Adrenal gland (tissue), 12 donors: ENCODE measurements around the gene RILP. TPM values are rescaled to one million over a fixed set of nuclear protein-coding genes. Genes with fewer than 3 reads are reported as not detected.
"Not testable (repeated sequence)": the region's sequence is repeated elsewhere in the genome, so short reads cannot be mapped to it uniquely, and the experiment has no call there.

Experiments used
- DNase-seq, 7 donors: peaks; one replicate each; pipeline ENCODE4 v3.0.0-alpha.2; 2019 to 2020
- H3K27ac ChIP-seq, 5 donors: fragments of 200-600 bp; sonication (generic) in 4 of 5; 1 replicate in 3 of 5; 2 replicates in 2 of 5; pipeline versions ENCODE4 v1.5.1 to v1.8.0; 2016 to 2020; ENCODE audit warnings: mild to moderate bottlenecking in 1 of 5
- H3K27me3 ChIP-seq: fragments of 200-600 bp; 2 replicates; pipeline ENCODE4 v1.8.0; 2021
- H3K36me3 ChIP-seq, 2 donors: fragments of 200-600 bp; replicated peaks in 1 of 2; 1 replicate in 1 of 2; 2 replicates in 1 of 2; pipeline versions ENCODE4 v1.5.1 to v1.8.0; 2018 to 2022
- H3K4me1 ChIP-seq, 2 donors: fragments of 200-600 bp; replicated peaks in 1 of 2; 1 replicate in 1 of 2; 2 replicates in 1 of 2; pipeline versions ENCODE4 v1.5.1 to v1.8.0; 2018 to 2021
- H3K4me3 ChIP-seq, 4 donors: fragments of 200-600 bp; sonication (generic) in 3 of 4; one replicate each; pipeline ENCODE4 v1.5.1; 2016 to 2018
- H3K9me3 ChIP-seq, 3 donors: fragments of 200-600 bp; sonication (generic) in 1 of 3; replicated peaks in 1 of 3; 1 replicate in 2 of 3; 2 replicates in 1 of 3; pipeline versions ENCODE4 v1.5.1 to v1.8.0; 2016 to 2021
- CTCF ChIP-seq, 6 experiments: fragments of 450-650 bp in 4 of 6; fragments of 200-600 bp in 2 of 6; sonication (generic) in 1 of 6; IDR thresholded peaks; 1 replicate in 5 of 6; 2 replicates in 1 of 6; pipeline versions ENCODE4 v1.5.1 to v1.8.0; 2016 to 2021; ENCODE audit warnings: antibody characterized with exemption in 6 of 6, mild to moderate bottlenecking in 2 of 6, moderate library complexity in 1 of 6
- POLR2A ChIP-seq, 2 donors: fragments of 450-650 bp; IDR thresholded peaks; one replicate each; pipeline ENCODE4 v1.6.1; 2017; ENCODE audit warnings: antibody characterized with exemption in 2 of 2, mild to moderate bottlenecking in 2 of 2, moderate library complexity in 1 of 2
- WGBS, 4 donors: extraction: QIAGEN DNeasy Blood & Tissue Kit in 2 of 4; methylation state at CpG; one replicate each; pipeline versions ENCODE4 v1.1.5 to v1.1.7; 2013 to 2017; 5-methylcytosine and 5-hydroxymethylcytosine counted together
- intact Hi-C, 2 donors: fragments of 100-400 bp; cut with DNase I; formaldehyde crosslinking; loops; one replicate each; pipeline versions ENCODE4 v1.14.1 to v1.15.0; 2022 to 2023
- polyA plus RNA-seq, 3 donors: library from polyadenylated mRNA; stranded (reverse); fragments of 200-250 nt in 2 of 3; fragments of 350-450 nt in 1 of 3; fragmentation: Illumina TruSeq in 1 of 3; extraction: RNeasy Lipid Tissue Mini Kit (QIAGEN cat#74804) in 1 of 3; gene quantifications; one replicate each; pipeline ENCODE4 v1.2.3, GENCODE V29; 2013 to 2014
- total RNA-seq, 9 donors: library from RNA; depleted of rRNA in 4 of 9; stranded (reverse); fragments of >200 nt in 4 of 9; fragments of 120-200 nt in 1 of 9; fragmentation: NEBNext Ultra II Directional in 1 of 9; extraction: Animal tissue kit (Norgen Biotek cat#: 25700) in 1 of 9; gene quantifications; one replicate each; pipeline versions ENCODE4 v1.1.0 to v1.2.4, GENCODE V29; 2013 to 2023
- donor health status: healthy with polysubstance abuse.
- donor health status: Bipolar disorder and iron deficiency.
- donor health status: DM: yes; HTN: yes; CAD: no.
- donor health status: DM: no; HTN: no; CAD: no.
- donor health status: DM: no; HTN: no; CAD: no.
- donor health status: DM: yes; HTN: yes; CAD: no.

The RILP gene
- total and polyA plus RNA-seq, 12 donors, result 13.8 to 78.3 (median 39.2) TPM

GRCh38 chr17:1684378-1685189, 34.9 kb upstream of the RILP start, which contains the start of gene PRPF8:
Gene PRPF8 (minus strand): TSS chr17:1684867. CDS start chr17:1684571, 296 bp downstream.
- 0 to 1% (median 1%) methylated on average over 23 to 72 of the region's 72 CpGs for WGBS, 4 donors
- intact Hi-C loops, result loop anchor here in 1 of 2 donors (2.0 kb wide), 1 partner anchor 26 kb away; the partner anchor contains the start of gene TLCD2
- Histone ChIP-seq H3K27ac (peak within 1 kb of the TSS; percentile 88 to 98 (median 97)), H3K4me1 (peaks cover 13 to 26% of the 10 kb centered on the region in 2 donors), H3K9me3 (no peaks in the 10 kb centered on the region), H3K4me3 (peak within 1 kb of the TSS; percentile 60 to 93 (median 84)), H3K36me3 (peaks cover 0 to 38% of the 10 kb centered on the region in 2 donors), H3K27me3 (no peaks in the 10 kb centered on the region)
- TF ChIP-seq CTCF (IDR thresholded peaks at IDR 0.05) (peak in 1 of 6 experiments; percentile 4), POLR2A (IDR thresholded peaks at IDR 0.05) (peak; percentile 97)
- peak; percentile 98 to 100 (median 99) for DNase-seq

- no peak for DNase-seq
- 58 to 75% (median 69%) methylated on average over 5 of the region's 5 CpGs for WGBS, 4 donors
- intact Hi-C loops, result no loop called here
- Histone ChIP-seq H3K4me3 (peak overlapping the region in 2 of 4 donors; percentile 88 to 93), H3K27me3 (no peaks in the 10 kb centered on the region), H3K4me1 (peaks cover 13 to 26% of the 10 kb centered on the region in 2 donors), H3K36me3 (peaks cover 0 to 50% of the 10 kb centered on the region in 2 donors), H3K27ac (peak overlapping the region in 4 of 5 donors; percentile 96 to 98 (median 98)), H3K9me3 (no peaks in the 10 kb centered on the region)
- TF ChIP-seq CTCF (IDR thresholded peaks at IDR 0.05) (no peak), POLR2A (IDR thresholded peaks at IDR 0.05) (no peak)
These were observed 33.8 kb upstream of the RILP start for GRCh38 chr17:1683459-1683858.

GRCh38 chr17:1676401-1676800, 26.7 kb upstream of the RILP start:
- no peaks in the 10 kb centered on the region for H3K9me3 ChIP-seq
- peak overlapping the region in 2 of 5 donors; percentile 22 to 28 for H3K27ac ChIP-seq
- TF ChIP-seq CTCF (IDR thresholded peaks at IDR 0.05) (no peak), POLR2A (IDR thresholded peaks at IDR 0.05) (no peak)
- intact Hi-C loops, result loop anchor here in 1 of 2 donors (5.0 kb wide), 1 partner anchor 36 kb away; the partner anchor contains the start of gene TLCD2
- no peaks in the 10 kb centered on the region for H3K4me1 ChIP-seq
- DNase-seq, result no peak
- no peaks in the 10 kb centered on the region for H3K27me3 ChIP-seq
- WGBS, 4 donors, result 88 to 96% (median 92%) methylated on average over 13 of the region's 13 CpGs
- H3K36me3 ChIP-seq, result peaks cover 0 to 100% of the 10 kb centered on the region in 2 donors
- H3K4me3 ChIP-seq, result no peak overlapping the region

GRCh38 chr17:1673041-1673785, 23.5 kb upstream of the RILP start:
- TF ChIP-seq CTCF (IDR thresholded peaks at IDR 0.05) (no peak), POLR2A (IDR thresholded peaks at IDR 0.05) (no peak)
- 60 to 78% (median 67%) methylated on average over 17 to 26 of the region's 26 CpGs for WGBS, 4 donors
- intact Hi-C loops, result no loop called here

GRCh38 chr17:1663934-1664333, 14.3 kb upstream of the RILP start:
- 89 to 91% (median 89%) methylated on average over 4 to 5 of the region's 5 CpGs for WGBS, 4 donors
- H3K4me3 ChIP-seq, H3K4me1 ChIP-seq, H3K27me3 ChIP-seq, intact Hi-C loops, DNase-seq, H3K27ac ChIP-seq, H3K9me3 ChIP-seq: not testable (repeated sequence)
- H3K36me3 ChIP-seq, result peaks cover 0 to 98% of the 10 kb centered on the region in 2 donors

More at GRCh38 chr17:1673041-1673785, 23.5 kb upstream of the RILP start:
- H3K27ac ChIP-seq, result peak overlapping the region in 4 of 5 donors; percentile 33 to 92 (median 72)
- DNase-seq, result peak in 6 of 7 donors; percentile 56 to 94 (median 86)
- no peaks in the 10 kb centered on the region for H3K27me3 ChIP-seq
- no peaks in the 10 kb centered on the region for H3K9me3 ChIP-seq
- no peak overlapping the region for H3K4me3 ChIP-seq
- peaks cover 0 to 20% of the 10 kb centered on the region in 2 donors for H3K4me1 ChIP-seq
- H3K36me3 ChIP-seq, result peaks cover 0 to 94% of the 10 kb centered on the region in 2 donors
